ENCODE results near the gene SLC39A8.

GRCh38 chr4:102348701-102349100 is 3.4 kb upstream of the SLC39A8 start:
- TF ChIP-seq CTCF (IDR thresholded peaks at IDR 0.05) (no peak), POLR2A (IDR thresholded peaks at IDR 0.05) (no peak)

Measured in prostate gland (tissue), 2 donors.